Endothelial cell of umbilical vein (primary cell): ENCODE data around the gene TSEN54. TPM values are rescaled to one million over a fixed set of nuclear protein-coding genes. Genes with fewer than 3 reads are reported as not detected.

ENCODE experiments used
- BruUV-seq: library from RNA; stranded (reverse); fragments of 400-500 nt; replicated peaks from 2 replicates; lab custom pipeline; 2021; lab: Mats Ljungman, UMichigan
- CTCF ChIA-PET: fragments of 300-600, 350-600 bp; sonication (Branson Sonifier 250); formaldehyde crosslinking; loops from one replicate; lab custom pipeline; 2021; ENCODE audit warnings: antibody characterized with exemption, inconsistent platforms; lab: Charles Lee
- POLR2A ChIA-PET: fragments of 300-600, 350-600 bp; sonication (Branson Sonifier 250); formaldehyde crosslinking; loops from one replicate; lab custom pipeline; 2021; ENCODE audit warnings: antibody characterized with exemption, inconsistent platforms; lab: Charles Lee
- DNase-seq: peaks from one replicate; pipeline ENCODE4 v3.0.0-alpha.2; 2011; ENCODE audit warnings: low read depth, low spot score
- FAIRE-seq: peaks from 2 replicates; lab custom pipeline; 2011; peaks lifted over from hg19 to GRCh38; lab: Jason Lieb, UNC
- H2AFZ ChIP-seq: 2 replicates; pipeline ENCODE4 v1.6.0; 2012; ENCODE audit warnings: low read depth, low read length, control low read depth, inconsistent platforms
- H3K27ac ChIP-seq: 2 replicates; pipeline ENCODE4 v1.5.1; 2011; ENCODE audit warnings: low read depth, mild to moderate bottlenecking, control low read depth, low read length, moderate library complexity; ENCODE audit not compliant: insufficient read depth
- H3K27me3 ChIP-seq, 2 experiments: 2 replicates each; pipeline versions ENCODE4 v1.6.0 to v1.6.1; 2011; ENCODE audit warnings: low read length in 2 of 2, mixed read lengths in 1 of 2; ENCODE audit not compliant: control insufficient read depth in 2 of 2, insufficient read depth in 2 of 2
- H3K36me3 ChIP-seq, 2 experiments: 2 replicates in 1 of 2; 3 replicates in 1 of 2; pipeline ENCODE4 v1.5.1; 2011; ENCODE audit warnings: low read length in 2 of 2, mild to moderate bottlenecking in 1 of 2, moderate library complexity in 1 of 2; ENCODE audit not compliant: control insufficient read depth in 2 of 2, insufficient read depth in 2 of 2; ENCODE audit errors: extremely low read depth in 1 of 2
- H3K4me1 ChIP-seq: 3 replicates; pipeline ENCODE4 v1.5.1; 2011; ENCODE audit warnings: mild to moderate bottlenecking, low read length; ENCODE audit not compliant: control insufficient read depth, insufficient read depth; ENCODE audit errors: extremely low read depth
- H3K4me2 ChIP-seq: 2 replicates; pipeline ENCODE4 v1.6.1; 2011; ENCODE audit warnings: low read length, control low read depth, mixed read lengths; ENCODE audit not compliant: insufficient read depth
- H3K4me3 ChIP-seq, 3 experiments: fragments of 200-600 bp in 1 of 3; sonication (generic), shearing (Covaris generic) in 1 of 3; replicated peaks in 1 of 3; 2 replicates each; pipeline ENCODE4 v1.5.1; 2011 to 2016; ENCODE audit warnings: control low read depth in 3 of 3, low read length in 3 of 3, mild to moderate bottlenecking in 2 of 3, inconsistent platforms in 1 of 3, low read depth in 1 of 3, moderate library complexity in 1 of 3; ENCODE audit not compliant: insufficient read depth in 1 of 3
- H3K79me2 ChIP-seq: 2 replicates; pipeline ENCODE4 v1.6.0; 2012; ENCODE audit warnings: low read length, inconsistent platforms; ENCODE audit not compliant: control insufficient read depth, insufficient read depth
- H3K9ac ChIP-seq: replicated peaks from 2 replicates; pipeline ENCODE3; 2011; ENCODE audit warnings: low read length, control low read depth; ENCODE audit not compliant: insufficient read depth; ENCODE audit errors: extremely low read depth
- H3K9me1 ChIP-seq: replicated peaks from 3 replicates; pipeline ENCODE4 v1.6.0; 2011; ENCODE audit warnings: mild to moderate bottlenecking, low read length; ENCODE audit not compliant: control insufficient read depth, insufficient read depth; ENCODE audit errors: extremely low read depth
- H3K9me3 ChIP-seq: replicated peaks from 2 replicates; pipeline ENCODE4 v1.5.1; 2012; ENCODE audit warnings: low read length, inconsistent platforms; ENCODE audit not compliant: control insufficient read depth, insufficient read depth
- H4K20me1 ChIP-seq: replicated peaks from 2 replicates; pipeline ENCODE3; 2011; ENCODE audit warnings: mild to moderate bottlenecking, low read length; ENCODE audit not compliant: control insufficient read depth, insufficient read depth; ENCODE audit errors: extremely low read depth
- CTCF ChIP-seq, 2 donors: IDR thresholded peaks; 1 replicate in 1 of 2; 2 replicates in 1 of 2; pipeline ENCODE4 v1.5.1; 2011; ENCODE audit warnings: low read length in 2 of 2, mild to moderate bottlenecking in 2 of 2, moderate library complexity in 2 of 2, control low read depth in 1 of 2, inconsistent platforms in 1 of 2, low read depth in 1 of 2; ENCODE audit not compliant: insufficient read depth in 1 of 2; ENCODE audit errors: extremely low read depth in 1 of 2
- FOS ChIP-seq: IDR thresholded peaks from 2 replicates; pipeline ENCODE4 v1.6.1; 2011; ENCODE audit warnings: mild to moderate bottlenecking, low read length, moderate library complexity, borderline replicate concordance; ENCODE audit not compliant: insufficient read depth
- GATA2 ChIP-seq: IDR thresholded peaks from 2 replicates; pipeline ENCODE4 v1.7.0; 2011; ENCODE audit warnings: low read depth, mild to moderate bottlenecking, moderate library complexity, mixed read lengths, low read length; ENCODE audit not compliant: insufficient read length, insufficient read depth
- JUN ChIP-seq: IDR thresholded peaks from 2 replicates; pipeline ENCODE4 v1.6.1; 2011; ENCODE audit warnings: borderline replicate concordance, low read depth; ENCODE audit not compliant: insufficient read length, insufficient read depth
- MAX ChIP-seq: IDR thresholded peaks from 2 replicates; pipeline ENCODE4 v1.6.1; 2011; ENCODE audit not compliant: insufficient read depth, insufficient read length
- MYC ChIP-seq: IDR thresholded peaks from one replicate; pipeline ENCODE4 v1.6.1; 2011; ENCODE audit warnings: mild to moderate bottlenecking, low read depth, low read length
- POLR2A ChIP-seq: IDR thresholded peaks from 2 replicates; pipeline ENCODE4 v1.6.1; 2012; ENCODE audit warnings: low read depth, mild to moderate bottlenecking, control low read depth, low read length
- POLR2AphosphoS5 ChIP-seq: IDR thresholded peaks from 2 replicates; pipeline ENCODE4 v1.6.1; 2012; ENCODE audit warnings: low read depth, mild to moderate bottlenecking, control low read depth, low read length, moderate library complexity; ENCODE audit not compliant: insufficient read depth
- dilution Hi-C: fragments of 300-500 bp; cut with MboI; formaldehyde crosslinking; loops from one replicate; pipeline ENCODE4 v1.15.0; 2019; ENCODE audit warnings: low sequenced_read_pairs; ENCODE audit not compliant: extremely low pct_ligation_motif_present
- intact Hi-C: fragments of 100-400 bp; cut with micrococcal nuclease; formaldehyde crosslinking; loops from one replicate; pipeline ENCODE4 v1.10.0; 2022
- polyA plus RNA-seq, 4 experiments: library from polyadenylated mRNA; depleted of rRNA in 3 of 4; stranded (reverse) in 3 of 4; unstranded in 1 of 4; fragments of >200 nt; gene quantifications; 2 replicates each; pipeline versions ENCODE4 v1.2.1 to v1.2.3, GENCODE V29; 2011 to 2012; ENCODE audit warnings: missing spikeins in 1 of 4
- total RNA-seq: library from RNA; stranded (reverse); gene quantifications from 2 replicates; pipeline ENCODE4 v1.2.3, GENCODE V29; 2021

Gene TSEN54
- total and polyA plus RNA-seq, 2 donors (not counting 3 experiments of a cell fraction or from before 2014, with no cell fraction given), result 22.3 to 26.3 TPM

- POLR2A ChIA-PET, result no interaction called here
- no peaks in the 10 kb centered on the region for H4K20me1 ChIP-seq
- no peak overlapping the region for H2AFZ ChIP-seq
- no peak overlapping the region for H3K9ac ChIP-seq
- FAIRE-seq (no peak), DNase-seq (no peak)
- H3K9me3 ChIP-seq, result no peaks in the 10 kb centered on the region
- intact Hi-C loops (no loop called here), dilution Hi-C loops (no loop called here)
- H3K27me3 ChIP-seq, result no peaks in the 10 kb centered on the region
- no peaks in the 10 kb centered on the region for H3K79me2 ChIP-seq
- no peaks in the 10 kb centered on the region for H3K9me1 ChIP-seq
- no peak for TF ChIP-seq JUN
- no peak for TF ChIP-seq MYC
- no peak for TF ChIP-seq POLR2A
- no peak for TF ChIP-seq FOS
- TF ChIP-seq CTCF (IDR thresholded peaks at IDR 0.05; ENCODE audit: extremely low read depth in 1 of 2, insufficient read depth in 1 of 2, low read depth in 1 of 2, low read length in 2 of 2), result no peak
- TF ChIP-seq POLR2AphosphoS5, result no peak
- no peak for TF ChIP-seq GATA2
- TF ChIP-seq MAX, result no peak
- no peak overlapping the region for H3K4me2 ChIP-seq
- no TSS peak for BruUV-seq
- H3K27ac ChIP-seq, result no peak overlapping the region
- no peaks in the 10 kb centered on the region for H3K36me3 ChIP-seq
- H3K4me1 ChIP-seq, result no peaks in the 10 kb centered on the region
- CTCF ChIA-PET, result no interaction called here
- H3K4me3 ChIP-seq, result no peak overlapping the region
Measured at GRCh38 chr17:75540923-75541503, 24.7 kb downstream of the TSEN54 start.
